Cardiac fibroblast (primary cell): Measurements from ENCODE around the gene CDH13.

Experiments
- DNase-seq, 2 donors: peaks; one replicate each; pipeline versions ENCODE4 v3.0.0 to v3.0.0-alpha.2; 2010; ENCODE audit warnings: low read depth in 2 of 2
- H3K4me3 ChIP-seq, 2 donors: replicated peaks in 1 of 2; 1 replicate in 1 of 2; 2 replicates in 1 of 2; pipeline ENCODE4 v1.5.1; 2011; ENCODE audit warnings: low read depth in 2 of 2, low read length in 2 of 2, mild to moderate bottlenecking in 2 of 2, moderate library complexity in 1 of 2
- TF ChIP-seq, protein P1 (sequence below): IDR thresholded peaks from one replicate; pipeline ENCODE4 v1.5.1; 2011; ENCODE audit warnings: low read depth, mild to moderate bottlenecking, low read length, inconsistent platforms

CDH13 gene

DNA sequence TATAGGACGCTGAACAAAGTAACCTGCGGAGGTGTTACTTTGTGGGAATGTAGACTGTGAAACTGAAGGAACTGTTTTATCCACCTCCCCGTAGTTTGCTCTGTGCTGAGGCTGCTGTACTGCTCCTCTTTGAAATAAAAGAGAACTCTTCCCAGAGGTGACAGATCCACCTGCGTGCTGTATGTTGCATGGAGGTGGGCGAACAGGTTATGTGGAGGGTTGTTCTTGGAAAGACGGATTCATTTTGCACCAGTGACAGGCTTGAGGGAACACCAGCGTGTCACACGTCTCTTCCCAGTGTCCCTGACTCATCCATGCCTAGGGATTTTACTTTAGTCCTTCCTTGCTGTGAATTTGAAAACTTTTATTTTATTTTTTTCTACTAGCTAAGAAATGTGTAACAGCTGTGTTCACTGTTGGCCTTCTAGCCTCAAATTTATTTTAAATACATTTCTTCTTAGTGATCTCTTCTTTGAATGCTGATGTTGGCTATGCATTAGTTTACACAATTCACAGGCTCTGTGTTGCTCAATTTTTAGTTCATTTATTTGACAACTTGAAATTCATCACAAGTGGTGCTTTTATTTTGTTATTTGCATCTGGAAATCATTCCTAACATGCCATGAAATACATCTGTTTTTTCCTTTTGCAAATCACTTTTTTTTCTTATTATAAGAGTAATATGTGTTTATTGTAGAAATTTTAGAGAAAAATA, 512.4 kb downstream of the CDH13 start:
- no peak overlapping the region for H3K4me3 ChIP-seq
- TF ChIP-seq, protein P1, sequence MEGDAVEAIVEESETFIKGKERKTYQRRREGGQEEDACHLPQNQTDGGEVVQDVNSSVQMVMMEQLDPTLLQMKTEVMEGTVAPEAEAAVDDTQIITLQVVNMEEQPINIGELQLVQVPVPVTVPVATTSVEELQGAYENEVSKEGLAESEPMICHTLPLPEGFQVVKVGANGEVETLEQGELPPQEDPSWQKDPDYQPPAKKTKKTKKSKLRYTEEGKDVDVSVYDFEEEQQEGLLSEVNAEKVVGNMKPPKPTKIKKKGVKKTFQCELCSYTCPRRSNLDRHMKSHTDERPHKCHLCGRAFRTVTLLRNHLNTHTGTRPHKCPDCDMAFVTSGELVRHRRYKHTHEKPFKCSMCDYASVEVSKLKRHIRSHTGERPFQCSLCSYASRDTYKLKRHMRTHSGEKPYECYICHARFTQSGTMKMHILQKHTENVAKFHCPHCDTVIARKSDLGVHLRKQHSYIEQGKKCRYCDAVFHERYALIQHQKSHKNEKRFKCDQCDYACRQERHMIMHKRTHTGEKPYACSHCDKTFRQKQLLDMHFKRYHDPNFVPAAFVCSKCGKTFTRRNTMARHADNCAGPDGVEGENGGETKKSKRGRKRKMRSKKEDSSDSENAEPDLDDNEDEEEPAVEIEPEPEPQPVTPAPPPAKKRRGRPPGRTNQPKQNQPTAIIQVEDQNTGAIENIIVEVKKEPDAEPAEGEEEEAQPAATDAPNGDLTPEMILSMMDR = no peak
- no peak for DNase-seq

GRCh38 chr16:83143788-83144187, 517.0 kb downstream of the CDH13 start:
- peak; percentile 20 to 51 for DNase-seq
- H3K4me3 ChIP-seq = no peak overlapping the region
- TF ChIP-seq, protein P1 = no peak

GRCh38 chr16:83145297-83145696, 518.5 kb downstream of the CDH13 start:
- TF ChIP-seq, protein P1 = no peak
- H3K4me3 ChIP-seq = no peak overlapping the region
- no peak for DNase-seq

DNA sequence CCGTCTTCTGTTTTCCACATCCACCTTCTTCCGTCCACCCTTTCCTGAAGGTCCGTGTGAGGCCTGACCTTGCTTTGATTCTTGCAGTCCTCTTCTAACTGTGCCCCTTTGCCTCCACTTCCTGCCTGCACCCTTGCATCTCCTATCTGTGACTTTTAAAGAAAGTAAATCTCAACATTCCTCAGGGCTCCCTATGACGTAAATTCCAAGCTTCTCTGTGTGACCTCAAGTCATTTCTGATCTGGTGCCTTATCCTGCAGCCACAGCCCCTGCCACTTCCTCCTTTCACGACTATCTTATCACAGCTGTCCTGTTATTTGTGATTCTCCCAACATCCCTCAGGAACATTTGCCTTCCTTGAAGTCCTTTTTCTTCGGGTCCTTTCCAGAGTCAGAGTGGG, 520.5 kb downstream of the CDH13 start:
- DNase-seq = peak in 1 of 2 donors; percentile 18
- no peak overlapping the region for H3K4me3 ChIP-seq
- TF ChIP-seq, protein P1 = no peak

- TF ChIP-seq, protein P1 = no peak
- no peak overlapping the region for H3K4me3 ChIP-seq
- no peak for DNase-seq
These were observed 531.7 kb downstream of the CDH13 start for GRCh38 chr16:83158320-83158957.

DNA sequence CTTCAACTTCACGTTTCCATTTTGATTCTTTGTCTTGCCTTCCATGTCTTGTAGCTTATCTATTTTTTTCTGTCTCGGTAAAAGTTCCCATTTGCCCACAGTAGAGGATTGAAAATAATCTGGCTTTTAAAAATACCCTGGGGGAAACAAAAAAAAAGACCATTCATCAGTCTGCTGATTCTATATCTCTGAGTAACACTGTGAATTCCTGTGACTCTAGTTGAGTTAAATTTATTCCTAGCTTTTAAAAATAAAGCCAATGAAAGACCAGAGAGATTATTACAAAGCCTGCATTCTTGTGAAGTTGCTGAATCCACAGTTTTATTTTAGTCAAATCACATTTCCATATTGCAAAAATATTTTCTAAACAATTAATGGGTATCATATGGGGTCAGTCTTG, 532.3 kb downstream of the CDH13 start:
- H3K4me3 ChIP-seq = no peak overlapping the region
- TF ChIP-seq, protein P1 = no peak

More for the DNA sequence above, 532.3 kb downstream of the CDH13 start:
- DNase-seq = no peak
